Measurements from ENCODE around the gene OR2W1. TPM values are rescaled to one million over a fixed set of nuclear protein-coding genes. Genes with fewer than 3 reads are reported as not detected.

OR2W1 gene
- total and polyA plus RNA-seq, 2 donors (not counting 1 experiment from before 2014, with no cell fraction given): not detected

DNA sequence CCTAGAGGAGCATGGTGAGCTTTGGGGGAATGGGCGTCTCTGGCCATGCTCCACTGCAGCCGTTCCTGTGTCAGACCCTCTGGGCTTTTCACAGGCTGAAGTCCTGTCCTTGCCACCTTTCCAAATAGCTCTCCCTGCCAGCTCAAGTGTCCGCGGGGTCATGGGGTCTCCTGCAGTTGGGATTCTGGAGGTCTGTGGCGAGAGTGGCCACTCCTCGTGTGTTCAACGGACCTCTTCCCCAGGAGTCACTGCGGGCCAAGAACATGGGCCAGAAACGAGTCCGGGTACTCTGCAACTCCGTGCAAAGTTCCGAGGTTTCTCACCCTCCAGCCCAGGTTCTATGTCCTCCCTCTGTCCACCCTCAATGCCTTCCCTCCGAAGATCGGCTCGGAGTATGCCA is 37.5 kb upstream of the OR2W1 start:
- no peaks in the 10 kb centered on the region for H4K20me1 ChIP-seq (ENCODE audit: control insufficient read depth, extremely low read depth, insufficient read depth, low read length)
- H3K27me3 ChIP-seq (ENCODE audit: control insufficient read depth, insufficient read depth, low read length): no peaks in the 10 kb centered on the region
- H3K27ac ChIP-seq (ENCODE audit: insufficient read depth, low read length): no peak overlapping the region
- no peaks in the 10 kb centered on the region for H3K4me1 ChIP-seq (ENCODE audit: control insufficient read depth, extremely low read depth, insufficient read depth, low read length)
- no peak overlapping the region for H3K9ac ChIP-seq (ENCODE audit: insufficient read depth, low read length)
- no peak for DNase-seq (ENCODE audit: low read depth in 2 of 2)
- H3K36me3 ChIP-seq (ENCODE audit: control insufficient read depth, insufficient read depth, low read length): no peaks in the 10 kb centered on the region
- TF ChIP-seq, protein P1, sequence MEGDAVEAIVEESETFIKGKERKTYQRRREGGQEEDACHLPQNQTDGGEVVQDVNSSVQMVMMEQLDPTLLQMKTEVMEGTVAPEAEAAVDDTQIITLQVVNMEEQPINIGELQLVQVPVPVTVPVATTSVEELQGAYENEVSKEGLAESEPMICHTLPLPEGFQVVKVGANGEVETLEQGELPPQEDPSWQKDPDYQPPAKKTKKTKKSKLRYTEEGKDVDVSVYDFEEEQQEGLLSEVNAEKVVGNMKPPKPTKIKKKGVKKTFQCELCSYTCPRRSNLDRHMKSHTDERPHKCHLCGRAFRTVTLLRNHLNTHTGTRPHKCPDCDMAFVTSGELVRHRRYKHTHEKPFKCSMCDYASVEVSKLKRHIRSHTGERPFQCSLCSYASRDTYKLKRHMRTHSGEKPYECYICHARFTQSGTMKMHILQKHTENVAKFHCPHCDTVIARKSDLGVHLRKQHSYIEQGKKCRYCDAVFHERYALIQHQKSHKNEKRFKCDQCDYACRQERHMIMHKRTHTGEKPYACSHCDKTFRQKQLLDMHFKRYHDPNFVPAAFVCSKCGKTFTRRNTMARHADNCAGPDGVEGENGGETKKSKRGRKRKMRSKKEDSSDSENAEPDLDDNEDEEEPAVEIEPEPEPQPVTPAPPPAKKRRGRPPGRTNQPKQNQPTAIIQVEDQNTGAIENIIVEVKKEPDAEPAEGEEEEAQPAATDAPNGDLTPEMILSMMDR (conservative IDR thresholded peaks at IDR 0.05 in 1 of 2, IDR thresholded peaks at IDR 0.05 in 1 of 2; ENCODE audit: low read depth in 1 of 2, low read length in 2 of 2): no peak
- TF ChIP-seq EZH2 (IDR thresholded peaks at IDR 0.05; ENCODE audit: low read length, missing control alignments): no peak
- H3K9me3 ChIP-seq (ENCODE audit: control insufficient read depth, insufficient read depth, low read depth, low read length): no peaks in the 10 kb centered on the region
- H3K4me3 ChIP-seq (replicated peaks in 1 of 4; ENCODE audit: control extremely low read depth in 1 of 4, insufficient read depth in 1 of 4, low read depth in 3 of 4, low read length in 4 of 4): no peak overlapping the region
- no peaks in the 10 kb centered on the region for H3K79me2 ChIP-seq (ENCODE audit: control insufficient read depth, insufficient read depth, low read length)
- H3K4me2 ChIP-seq (ENCODE audit: extremely low read depth, insufficient read depth, low read length): no peak overlapping the region
- H2AFZ ChIP-seq (ENCODE audit: low read length): no peak overlapping the region

DNA sequence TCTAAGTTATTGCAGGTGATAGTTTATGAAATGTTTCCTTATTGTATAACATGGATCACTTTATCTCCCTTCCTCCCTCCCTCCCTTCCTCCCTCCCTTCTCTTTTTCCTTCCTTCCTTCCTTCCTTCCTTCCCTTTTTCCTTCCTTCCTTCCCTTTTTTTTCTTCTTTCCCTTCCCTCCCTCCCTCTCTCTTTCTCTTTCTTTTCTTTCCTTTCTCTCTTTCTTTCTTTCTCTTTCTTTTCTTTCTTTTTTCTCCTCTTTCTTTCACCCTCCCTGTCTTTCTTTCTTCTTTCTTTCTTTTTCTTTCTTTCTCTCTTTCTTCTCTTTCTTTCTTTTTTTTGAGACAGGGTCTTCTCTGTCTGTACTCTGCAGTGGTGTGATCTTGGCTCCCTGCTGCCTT is 36.3 kb upstream of the OR2W1 start:
- no peak for DNase-seq (ENCODE audit: low read depth in 2 of 2)
- Histone ChIP-seq H3K4me1 (ENCODE audit: control insufficient read depth, extremely low read depth, insufficient read depth, low read length) (no peaks in the 10 kb centered on the region), H2AFZ (ENCODE audit: low read length) (no peak overlapping the region), H3K9me3 (ENCODE audit: control insufficient read depth, insufficient read depth, low read depth, low read length) (no peaks in the 10 kb centered on the region), H3K27ac (ENCODE audit: insufficient read depth, low read length) (no peak overlapping the region), H3K36me3 (ENCODE audit: control insufficient read depth, insufficient read depth, low read length) (no peaks in the 10 kb centered on the region), H4K20me1 (ENCODE audit: control insufficient read depth, extremely low read depth, insufficient read depth, low read length) (no peaks in the 10 kb centered on the region), H3K4me2 (ENCODE audit: extremely low read depth, insufficient read depth, low read length) (no peak overlapping the region), H3K4me3 (replicated peaks in 1 of 4; ENCODE audit: control extremely low read depth in 1 of 4, insufficient read depth in 1 of 4, low read depth in 3 of 4, low read length in 4 of 4) (no peak overlapping the region), H3K9ac (ENCODE audit: insufficient read depth, low read length) (no peak overlapping the region), H3K27me3 (ENCODE audit: control insufficient read depth, insufficient read depth, low read length) (no peaks in the 10 kb centered on the region), H3K79me2 (ENCODE audit: control insufficient read depth, insufficient read depth, low read length) (no peaks in the 10 kb centered on the region)
- TF ChIP-seq EZH2 (IDR thresholded peaks at IDR 0.05; ENCODE audit: low read length, missing control alignments): no peak
- TF ChIP-seq, protein P1 (conservative IDR thresholded peaks at IDR 0.05 in 1 of 2, IDR thresholded peaks at IDR 0.05 in 1 of 2; ENCODE audit: low read depth in 1 of 2, low read length in 2 of 2): no peak

DNA sequence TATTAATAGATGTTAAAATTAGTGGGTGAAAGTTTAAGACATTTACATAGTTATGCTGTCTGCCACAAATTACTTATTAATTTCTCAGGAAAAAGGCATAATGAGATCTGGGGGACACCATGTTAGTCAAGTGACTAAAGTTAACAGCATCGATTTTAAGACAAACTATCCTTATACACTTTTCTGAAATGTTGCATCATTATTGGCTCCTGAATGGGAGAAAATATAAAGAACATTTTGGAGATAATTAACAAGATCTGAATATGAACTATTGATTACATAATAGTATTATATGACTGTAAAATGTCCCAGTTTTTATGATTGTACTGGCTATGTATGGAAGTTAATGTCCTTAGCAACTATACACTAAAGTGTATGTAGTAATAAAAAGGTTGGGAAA is 34.2 kb upstream of the OR2W1 start:
- H3K27me3 ChIP-seq (ENCODE audit: control insufficient read depth, insufficient read depth, low read length): no peaks in the 10 kb centered on the region
- H3K79me2 ChIP-seq (ENCODE audit: control insufficient read depth, insufficient read depth, low read length): no peaks in the 10 kb centered on the region
- no peaks in the 10 kb centered on the region for H4K20me1 ChIP-seq (ENCODE audit: control insufficient read depth, extremely low read depth, insufficient read depth, low read length)
- H3K27ac ChIP-seq (ENCODE audit: insufficient read depth, low read length): no peak overlapping the region
- no peak overlapping the region for H2AFZ ChIP-seq (ENCODE audit: low read length)
- H3K9me3 ChIP-seq (ENCODE audit: control insufficient read depth, insufficient read depth, low read depth, low read length): no peaks in the 10 kb centered on the region
- no peak overlapping the region for H3K4me3 ChIP-seq (replicated peaks in 1 of 4; ENCODE audit: control extremely low read depth in 1 of 4, insufficient read depth in 1 of 4, low read depth in 3 of 4, low read length in 4 of 4)
- TF ChIP-seq, protein P1 (conservative IDR thresholded peaks at IDR 0.05 in 1 of 2, IDR thresholded peaks at IDR 0.05 in 1 of 2; ENCODE audit: low read depth in 1 of 2, low read length in 2 of 2): no peak
- TF ChIP-seq EZH2 (IDR thresholded peaks at IDR 0.05; ENCODE audit: low read length, missing control alignments): no peak
- DNase-seq (ENCODE audit: low read depth in 2 of 2): no peak
- no peak overlapping the region for H3K9ac ChIP-seq (ENCODE audit: insufficient read depth, low read length)
- no peak overlapping the region for H3K4me2 ChIP-seq (ENCODE audit: extremely low read depth, insufficient read depth, low read length)
- H3K4me1 ChIP-seq (ENCODE audit: control insufficient read depth, extremely low read depth, insufficient read depth, low read length): no peaks in the 10 kb centered on the region
- no peaks in the 10 kb centered on the region for H3K36me3 ChIP-seq (ENCODE audit: control insufficient read depth, insufficient read depth, low read length)
